ENCODE measurements around the gene IMP4. TPM values are rescaled to one million over a fixed set of nuclear protein-coding genes. Genes with fewer than 3 reads are reported as not detected.

The IMP4 gene
- total and polyA plus RNA-seq, 2 of the 13 experiments (the other 11 are each of a cell fraction or from before 2014, with no cell fraction given): 142 to 158 TPM

- TF ChIP-seq MEIS1 (CRISPR knock-in tag; IDR thresholded peaks at IDR 0.05; ENCODE audit: borderline replicate concordance) (0 out of 2 replicates have a peak, but pooled peaks have one; percentile 51), MXD4 (CRISPR knock-in tag; IDR thresholded peaks at IDR 0.05) (no peak), GABPA (IDR thresholded peaks at IDR 0.05; ENCODE audit: low read depth, low read length) (no peak), GABPA (CRISPR knock-in tag; IDR thresholded peaks at IDR 0.05; ENCODE audit: low read depth) (no peak), ZSCAN22 (CRISPR knock-in tag; IDR thresholded peaks at IDR 0.05) (no peak), ZFP82 (CRISPR knock-in tag; IDR thresholded peaks at IDR 0.05; ENCODE audit: borderline replicate concordance) (no peak), ZNF570 (CRISPR knock-in tag; IDR thresholded peaks at IDR 0.05; ENCODE audit: borderline replicate concordance) (no peak), ADNP (CRISPR knock-in tag; IDR thresholded peaks at IDR 0.05) (no peak), ZNF264 (CRISPR knock-in tag; IDR thresholded peaks at IDR 0.05) (no peak), TFDP1 (CRISPR knock-in tag; IDR thresholded peaks at IDR 0.05; ENCODE audit: borderline replicate concordance) (no peak), ZNF224 (CRISPR knock-in tag; IDR thresholded peaks at IDR 0.05) (no peak), MAF1 (CRISPR knock-in tag; IDR thresholded peaks at IDR 0.05; ENCODE audit: borderline replicate concordance) (no peak), ZNF441 (CRISPR knock-in tag; IDR thresholded peaks at IDR 0.05; ENCODE audit: borderline replicate concordance) (no peak), ATF4 (CRISPR knock-in tag; IDR thresholded peaks at IDR 0.05) (no peak), ZBTB26 (CRISPR knock-in tag; IDR thresholded peaks at IDR 0.05; ENCODE audit: borderline replicate concordance) (no peak), ZMAT5 (CRISPR knock-in tag; IDR thresholded peaks at IDR 0.05; ENCODE audit: borderline replicate concordance, low read depth) (no peak), ZZZ3 (CRISPR knock-in tag; IDR thresholded peaks at IDR 0.05; ENCODE audit: borderline replicate concordance) (no peak), SP1 (IDR thresholded peaks at IDR 0.05) (no peak), SP1 (CRISPR knock-in tag; IDR thresholded peaks at IDR 0.05) (no peak), FOXJ3 (CRISPR knock-in tag; IDR thresholded peaks at IDR 0.05; ENCODE audit: borderline replicate concordance) (no peak), AKNA (CRISPR knock-in tag; IDR thresholded peaks at IDR 0.05; ENCODE audit: borderline replicate concordance) (no peak), ZNF225 (CRISPR knock-in tag; IDR thresholded peaks at IDR 0.05) (no peak)
Measured at GRCh38 chr2:130327703-130328527, 14.8 kb upstream of the IMP4 start (continued).
